DMS114 treated with DMSO at 0.1 percent for 48 hours (cell line): ENCODE results near the gene TMEM132C.
"Not testable (repeated sequence)": the region's sequence is repeated elsewhere in the genome, so short reads cannot be mapped to it uniquely, and the experiment has no call there.

Experiments used
- DNase-seq: peaks from one replicate; lab custom pipeline; 2025; ENCODE audit not compliant: unreplicated experiment; lab: John Stamatoyannopoulos, UW

Gene TMEM132C

GRCh38 chr12:128551266-128551665 is 284.3 kb downstream of the TMEM132C start:
- no peak for DNase-seq

DNA sequence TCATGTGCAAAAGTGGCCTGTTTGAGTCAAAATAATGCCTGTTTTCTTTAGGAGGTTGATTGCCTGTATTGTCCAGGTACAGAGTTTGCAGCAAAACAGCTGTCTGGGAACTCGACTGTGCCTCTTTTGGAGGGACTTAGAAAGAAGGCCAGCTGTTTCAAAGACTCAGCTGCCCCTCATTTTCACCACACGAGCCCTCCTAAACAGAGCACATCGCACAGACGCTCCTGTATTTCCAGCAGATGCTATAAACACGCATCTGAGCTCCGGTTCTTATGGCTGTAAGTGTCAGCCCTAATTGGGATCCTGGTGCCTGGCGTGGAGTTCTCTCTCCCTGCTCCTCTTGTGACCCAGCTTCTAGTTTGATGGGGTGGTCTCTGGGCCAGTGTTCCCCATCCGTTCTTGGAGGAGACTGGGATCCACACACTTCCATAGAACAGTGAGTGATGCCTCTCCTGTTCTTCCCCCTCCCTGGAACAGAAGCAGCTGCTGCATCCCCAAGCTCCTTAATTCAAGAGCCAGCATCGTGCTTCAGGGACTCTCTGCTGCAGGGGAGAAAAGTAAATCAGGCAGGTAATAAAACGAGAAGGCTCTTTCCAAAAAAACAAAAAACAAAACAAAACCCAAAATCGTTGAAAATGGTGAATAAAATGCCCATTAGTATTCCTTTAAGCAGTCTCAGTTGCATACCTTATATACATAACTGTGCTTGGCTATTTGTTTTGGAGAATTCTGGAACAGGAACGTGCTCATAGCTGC is 287.8 kb downstream of the TMEM132C start:
- no peak for DNase-seq

- DNase-seq = no peak
These were observed 290.3 kb downstream of the TMEM132C start for GRCh38 chr12:128557231-128557630.

- no peak for DNase-seq
These were observed 298.0 kb downstream of the TMEM132C start for GRCh38 chr12:128564956-128565355.

GRCh38 chr12:128567730-128568129 is 300.8 kb downstream of the TMEM132C start:
- DNase-seq = no peak

DNA sequence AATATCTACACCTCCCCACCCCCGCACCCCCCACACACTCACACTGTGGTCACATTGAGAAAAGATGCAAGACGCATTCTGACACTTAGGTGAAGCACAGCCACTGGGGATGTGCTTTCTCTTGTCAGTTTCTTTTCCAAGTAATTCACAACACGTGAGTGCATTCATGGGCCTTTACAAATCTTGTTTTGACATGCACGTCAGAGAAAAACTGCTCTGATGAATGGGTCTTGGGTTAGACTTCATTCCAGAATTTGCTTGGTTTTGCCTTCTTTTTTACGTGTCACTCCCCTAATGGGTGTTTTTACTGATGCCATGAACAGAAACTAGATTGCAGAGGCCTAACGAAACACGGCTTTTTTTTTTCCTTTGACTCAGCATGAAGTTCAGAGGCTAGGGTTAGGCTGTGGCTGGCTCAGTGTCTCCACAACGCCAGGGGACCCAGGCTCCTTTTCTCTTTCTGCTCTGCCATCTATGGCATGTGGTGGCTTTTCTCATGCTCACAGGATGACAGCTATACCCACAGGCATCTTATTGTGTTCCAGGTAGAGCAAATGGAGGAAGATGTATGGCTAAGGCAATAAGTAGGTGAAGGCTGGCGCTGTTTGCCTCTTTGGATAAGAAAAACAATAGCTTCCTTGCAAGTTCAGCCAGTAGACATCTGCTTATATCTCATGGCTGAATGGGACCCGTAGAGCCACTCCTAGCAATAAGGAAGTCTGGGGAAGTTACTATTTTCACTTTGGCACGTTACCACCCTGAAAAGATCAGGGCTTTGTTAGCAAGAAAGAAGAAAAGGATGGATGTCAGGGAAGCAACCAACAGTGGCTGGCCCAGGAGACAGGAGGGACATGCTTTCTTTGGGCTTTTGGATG is 303.5 kb downstream of the TMEM132C start:
- no peak for DNase-seq

- no peak for DNase-seq
These were observed 305.2 kb downstream of the TMEM132C start for GRCh38 chr12:128571906-128572810.

GRCh38 chr12:128573907-128574306 is 306.9 kb downstream of the TMEM132C start:
- no peak for DNase-seq

GRCh38 chr12:128578045-128578444 is 311.1 kb downstream of the TMEM132C start:
- no peak for DNase-seq

DNA sequence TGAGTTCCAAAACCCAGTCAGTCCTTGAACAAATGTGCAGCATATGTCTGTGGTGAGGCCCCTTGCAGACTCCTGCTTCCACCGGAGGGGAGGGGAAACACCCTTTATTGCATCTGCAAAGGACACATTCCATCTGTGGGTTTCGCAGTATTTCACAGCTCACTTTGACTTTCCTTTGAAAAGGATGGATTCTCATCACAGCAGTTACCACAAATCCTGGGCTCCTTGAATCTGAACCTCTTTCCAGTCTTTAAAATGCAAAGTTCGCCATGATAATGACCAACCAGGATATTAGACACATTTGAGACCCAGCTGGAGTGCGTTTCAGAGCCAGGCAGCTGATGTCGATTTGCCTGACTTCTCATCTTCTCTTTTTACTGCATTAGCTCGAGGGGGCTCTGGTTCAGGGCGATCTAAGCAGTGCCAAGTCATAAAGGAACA is 314.4 kb downstream of the TMEM132C start:
- no peak for DNase-seq

DNA sequence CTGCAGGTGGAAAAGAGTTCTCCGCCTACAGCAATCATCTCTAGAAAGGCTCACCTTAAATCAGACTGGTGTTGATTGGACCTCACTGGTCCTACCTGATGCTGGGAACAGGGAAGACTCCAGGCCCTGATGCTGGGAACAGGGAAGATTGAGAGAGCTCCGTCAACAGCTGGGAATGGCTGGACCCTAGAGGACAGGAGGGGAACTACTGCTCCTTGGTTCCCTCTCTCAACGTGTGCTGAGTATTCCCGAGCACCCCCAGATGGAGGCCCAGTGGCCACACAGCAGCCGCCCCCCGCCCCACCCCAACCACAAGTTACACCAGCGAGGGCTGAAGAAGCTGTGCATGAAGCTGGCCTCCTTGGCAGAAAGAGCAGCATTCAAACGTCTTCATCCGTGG is 316.5 kb downstream of the TMEM132C start:
- no peak for DNase-seq

DNA sequence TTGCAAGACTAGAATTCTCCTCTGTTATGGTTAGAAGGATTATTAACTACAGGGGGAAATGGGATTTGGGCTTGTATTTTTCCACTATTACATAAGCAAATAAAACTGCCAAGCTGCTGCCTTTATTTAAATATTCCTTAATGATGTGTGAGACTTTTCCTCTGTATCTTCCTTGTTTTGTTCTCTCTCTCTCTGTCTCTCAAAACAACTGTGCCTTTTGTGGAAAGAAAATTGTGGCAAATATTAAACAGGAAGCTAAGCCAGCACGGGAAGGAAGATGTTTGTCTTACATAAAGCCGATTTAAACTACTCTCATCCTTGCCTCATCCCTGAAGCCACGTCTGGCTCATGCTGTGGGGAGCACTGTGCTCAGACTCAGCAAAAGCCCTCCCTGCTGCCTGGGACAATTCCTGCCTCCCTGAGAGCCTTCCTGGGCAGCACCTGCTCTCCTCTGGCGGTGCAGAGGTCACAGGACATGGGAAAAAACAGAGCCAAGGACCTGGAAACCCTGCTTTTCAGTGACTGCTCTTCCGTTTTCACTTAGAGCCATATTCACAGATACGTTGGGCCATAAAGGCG is 319.6 kb downstream of the TMEM132C start:
- no peak for DNase-seq

DNA sequence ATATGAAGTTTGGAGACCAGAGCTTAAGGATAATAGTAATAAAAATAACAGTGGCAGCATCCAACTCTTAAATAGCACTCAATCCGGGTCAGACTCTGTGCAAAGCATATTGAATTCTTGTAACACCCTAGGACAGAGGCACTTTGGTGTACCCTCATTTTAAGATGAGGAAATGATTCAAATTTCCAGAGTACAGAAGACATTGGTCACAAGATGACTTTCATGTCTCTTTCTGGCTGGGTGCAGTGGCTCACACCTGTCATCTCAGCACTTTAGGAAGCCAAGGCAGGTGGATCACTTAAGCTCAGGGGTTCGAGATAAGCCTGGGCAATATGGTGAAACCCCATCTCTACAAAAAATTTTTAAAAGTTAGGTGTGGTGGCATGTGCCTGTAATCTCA is 320.9 kb downstream of the TMEM132C start:
- no peak for DNase-seq

GRCh38 chr12:128592220-128592744 is 325.3 kb downstream of the TMEM132C start:
- DNase-seq = no peak

DNA sequence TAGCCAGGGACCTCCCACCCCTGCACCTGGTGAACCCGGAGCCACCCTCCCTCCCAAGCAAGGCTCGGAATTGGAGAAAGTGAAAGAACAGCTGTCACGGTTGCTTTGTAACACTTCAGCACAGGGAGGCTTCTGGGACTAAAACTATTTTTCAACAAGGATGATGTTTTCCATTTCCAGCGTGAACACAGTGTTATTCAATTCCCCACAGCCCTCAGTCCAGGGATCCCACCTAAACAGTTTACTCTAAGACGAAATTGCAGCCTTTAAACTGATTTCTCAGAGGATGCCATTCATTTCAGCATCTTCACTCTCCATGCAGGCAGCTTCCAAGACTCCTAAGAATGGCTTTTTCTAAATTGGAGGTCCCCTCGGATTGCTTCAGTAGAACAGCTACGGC is 327.6 kb downstream of the TMEM132C start:
- no peak for DNase-seq

GRCh38 chr12:128595609-128596008 is 328.6 kb downstream of the TMEM132C start:
- no peak for DNase-seq

- no peak for DNase-seq
These were observed 333.9 kb downstream of the TMEM132C start for GRCh38 chr12:128600886-128601285.

DNA sequence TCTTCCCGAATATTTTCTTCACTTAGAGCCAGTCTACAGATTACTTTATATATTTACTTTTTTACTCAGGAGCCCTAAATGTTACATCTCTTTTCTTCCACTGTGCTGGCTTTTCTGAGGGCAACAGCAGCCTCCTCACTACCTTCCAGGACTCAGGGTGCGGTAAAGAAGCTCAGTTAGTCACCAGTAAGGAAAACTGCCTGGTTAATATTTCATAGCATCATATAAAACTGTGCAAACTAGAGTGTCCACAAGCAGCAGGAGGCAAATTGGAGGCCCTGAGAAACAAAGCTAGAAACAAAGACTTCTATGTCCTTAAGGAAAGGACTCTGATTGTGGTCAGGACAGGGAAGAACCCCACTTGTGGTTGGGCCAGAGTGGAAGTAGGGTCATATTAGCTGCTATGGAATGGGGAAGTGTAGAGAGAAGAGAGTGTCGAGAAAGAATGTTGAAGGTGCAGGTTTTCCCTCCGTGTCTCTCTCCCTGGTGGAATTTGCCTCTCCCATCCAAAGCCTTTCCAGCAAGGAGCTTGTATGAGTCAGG is 336.7 kb downstream of the TMEM132C start:
- DNase-seq = no peak

- not testable (repeated sequence) for DNase-seq
These were observed 337.2 kb downstream of the TMEM132C start for GRCh38 chr12:128604219-128604618.

GRCh38 chr12:128606051-128606450 is 339.1 kb downstream of the TMEM132C start:
- no peak for DNase-seq
